Left hindlimb (tissue), 1 donor: ENCODE results near the gene PPA2.
"Not testable (repeated sequence)": the region's sequence is repeated elsewhere in the genome, so short reads cannot be mapped to it uniquely, and the experiment has no call there.

Source experiments
- DNase-seq: peaks from one replicate; pipeline ENCODE4 v3.0.0-alpha.2; 2018

The PPA2 gene

GRCh38 chr4:105458541-105458940, 15.3 kb downstream of the PPA2 start:
- not testable (repeated sequence) for DNase-seq

GRCh38 chr4:105458001-105458400, 15.9 kb downstream of the PPA2 start:
- DNase-seq: no peak

- no peak for DNase-seq
These were observed 17.9 kb downstream of the PPA2 start for GRCh38 chr4:105455998-105456397.

DNA sequence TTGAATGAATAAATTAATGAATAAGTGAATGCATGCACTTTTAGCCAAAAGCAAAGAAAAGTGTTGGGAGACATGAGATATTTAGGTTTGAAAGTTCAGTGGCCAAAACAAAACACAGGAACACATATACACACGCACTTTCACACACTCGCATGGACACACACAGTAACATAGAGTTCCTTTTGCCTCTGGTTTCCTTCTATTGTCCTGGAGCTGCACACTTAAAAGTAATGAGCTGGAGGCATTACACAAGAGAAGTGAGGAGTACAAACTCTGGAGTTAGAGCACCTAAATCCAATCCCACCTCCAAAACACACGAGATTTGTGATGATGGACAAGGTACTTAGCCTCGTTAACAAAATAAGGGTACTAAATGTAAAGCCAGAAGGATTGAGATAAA, 18.7 kb downstream of the PPA2 start:
- DNase-seq: no peak

- DNase-seq: no peak
These were observed 20.2 kb downstream of the PPA2 start for GRCh38 chr4:105453550-105454205.

GRCh38 chr4:105451346-105451745, 22.5 kb downstream of the PPA2 start:
- no peak for DNase-seq

DNA sequence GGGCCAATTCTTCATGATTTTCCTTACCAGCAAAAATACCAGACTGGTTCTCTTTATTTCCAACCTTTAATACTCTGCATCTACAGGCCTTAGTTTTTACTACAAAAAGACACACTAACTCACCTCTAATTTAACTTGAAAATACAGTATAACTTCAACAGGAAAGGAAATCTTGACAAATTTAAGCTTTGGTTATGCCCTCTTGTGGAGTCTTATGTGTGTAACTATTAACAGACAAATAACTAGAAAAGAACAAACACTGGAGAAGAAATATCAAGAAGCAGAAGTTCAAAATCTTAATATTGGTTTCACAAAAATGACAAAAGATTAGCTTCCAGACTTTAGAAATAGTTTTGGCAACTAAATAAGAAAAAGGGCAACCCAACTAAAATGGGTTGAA, 33.0 kb downstream of the PPA2 start:
- no peak for DNase-seq

GRCh38 chr4:105437637-105438036, 36.2 kb downstream of the PPA2 start:
- no peak for DNase-seq

GRCh38 chr4:105436414-105436813, 37.4 kb downstream of the PPA2 start:
- DNase-seq: no peak

DNA sequence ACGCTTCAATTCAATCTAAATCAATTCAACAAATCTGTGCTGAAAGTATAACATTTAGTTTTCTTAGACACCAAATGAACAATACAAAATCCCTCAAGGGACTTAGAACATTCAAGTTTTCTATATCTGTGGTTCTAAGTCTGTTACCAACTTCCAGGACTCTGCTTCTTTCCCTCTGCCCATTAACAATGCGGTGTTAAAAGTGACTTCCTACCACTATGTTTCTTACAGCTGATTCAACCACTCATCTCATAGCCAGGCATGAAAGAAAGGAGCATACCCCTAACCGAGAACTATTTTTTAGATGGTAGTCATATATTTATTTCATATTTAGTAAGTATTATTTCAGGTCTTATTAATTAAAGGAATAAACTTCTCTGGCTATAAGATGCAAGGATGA, 38.9 kb downstream of the PPA2 start:
- no peak for DNase-seq

DNA sequence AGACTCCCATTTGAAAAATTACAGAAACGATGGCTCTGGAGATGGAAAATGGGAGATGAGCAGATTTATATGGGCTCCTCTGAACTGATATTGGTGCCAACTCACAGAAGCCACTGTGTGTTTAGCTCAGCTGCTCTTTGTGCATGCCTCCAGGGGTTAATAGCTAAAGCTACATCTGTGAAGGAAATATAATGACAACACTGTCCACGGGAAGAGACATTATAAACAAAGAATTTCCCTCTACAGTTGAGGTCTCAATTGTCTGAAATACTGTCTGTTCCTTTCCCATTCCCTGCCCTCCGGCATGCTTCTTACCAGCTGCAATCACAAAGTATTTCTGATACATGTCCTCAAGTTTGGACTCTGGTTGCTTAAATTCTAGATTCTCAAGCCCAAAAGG, 40.4 kb downstream of the PPA2 start:
- DNase-seq: no peak

- no peak for DNase-seq
These were observed 41.4 kb downstream of the PPA2 start for GRCh38 chr4:105432438-105432837.

GRCh38 chr4:105430811-105431210, 43.1 kb downstream of the PPA2 start:
- DNase-seq: no peak

DNA sequence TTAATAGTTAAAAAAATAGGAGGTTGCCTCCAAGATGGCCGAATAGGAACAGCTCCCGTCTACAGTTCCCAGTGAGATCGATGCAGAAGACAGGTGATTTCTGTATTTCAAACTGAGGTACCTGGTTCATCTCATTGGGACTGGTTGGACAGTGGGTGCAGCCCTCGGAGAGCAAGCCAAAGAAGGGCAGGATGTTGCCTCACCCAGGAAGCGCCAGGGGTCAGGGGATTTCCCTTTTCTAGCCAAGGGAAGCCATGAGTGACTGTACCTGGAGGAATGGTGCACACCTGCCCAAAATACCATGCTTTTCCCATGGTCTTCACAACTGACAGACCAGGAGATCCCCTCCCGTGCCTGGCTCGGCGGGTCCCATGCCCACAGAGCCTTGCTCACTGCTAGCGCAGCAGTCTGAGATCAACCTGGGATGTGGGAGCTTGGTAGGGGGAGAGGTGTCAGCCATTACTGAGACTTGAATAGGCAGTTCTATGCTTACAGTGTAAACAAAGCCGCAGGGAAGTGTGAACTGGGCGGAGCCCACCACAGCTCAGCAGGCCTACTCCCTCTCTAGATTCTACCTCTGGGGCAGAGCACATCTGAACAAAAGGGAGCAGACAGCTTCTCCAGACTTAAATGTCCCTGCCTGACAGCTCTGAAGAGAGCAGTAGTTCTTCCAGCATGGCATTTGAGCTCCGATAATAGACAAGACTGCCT, 47.5 kb downstream of the PPA2 start:
- no peak for DNase-seq

GRCh38 chr4:105422207-105422920, 51.5 kb downstream of the PPA2 start:
- no peak for DNase-seq

GRCh38 chr4:105417624-105418023, 56.2 kb downstream of the PPA2 start:
- DNase-seq: no peak

DNA sequence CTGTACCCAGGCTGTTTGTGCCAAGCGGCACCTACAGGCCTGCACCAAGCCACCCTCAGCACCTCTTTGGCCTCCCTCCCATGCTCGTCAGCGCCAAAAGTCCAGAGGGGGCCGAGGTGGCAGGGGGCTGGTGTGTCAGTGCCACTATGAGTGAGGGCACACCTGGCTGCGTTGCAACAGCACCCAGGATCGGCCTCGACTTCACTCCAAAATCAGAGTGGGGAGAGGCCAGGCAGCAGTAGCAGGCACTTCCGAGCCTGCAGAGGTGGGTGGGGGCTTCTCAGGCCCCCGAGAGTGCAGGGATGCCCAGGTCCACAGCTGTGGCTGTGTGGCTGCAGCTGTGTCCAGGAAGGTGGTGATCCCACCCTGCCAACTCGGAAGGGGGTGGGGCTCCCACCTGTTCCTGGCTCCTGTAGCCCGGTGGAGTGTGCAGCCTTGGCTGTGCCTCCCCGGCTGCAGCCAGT, 58.5 kb downstream of the PPA2 start:
- DNase-seq: no peak

GRCh38 chr4:105414316-105414715, 59.5 kb downstream of the PPA2 start:
- DNase-seq: no peak

GRCh38 chr4:105409135-105409534, 64.7 kb downstream of the PPA2 start:
- DNase-seq: not testable (repeated sequence)

- DNase-seq: no peak
These were observed 72.8 kb downstream of the PPA2 start for GRCh38 chr4:105400901-105401677.

GRCh38 chr4:105399532-105400161, 74.2 kb downstream of the PPA2 start:
- no peak for DNase-seq

DNA sequence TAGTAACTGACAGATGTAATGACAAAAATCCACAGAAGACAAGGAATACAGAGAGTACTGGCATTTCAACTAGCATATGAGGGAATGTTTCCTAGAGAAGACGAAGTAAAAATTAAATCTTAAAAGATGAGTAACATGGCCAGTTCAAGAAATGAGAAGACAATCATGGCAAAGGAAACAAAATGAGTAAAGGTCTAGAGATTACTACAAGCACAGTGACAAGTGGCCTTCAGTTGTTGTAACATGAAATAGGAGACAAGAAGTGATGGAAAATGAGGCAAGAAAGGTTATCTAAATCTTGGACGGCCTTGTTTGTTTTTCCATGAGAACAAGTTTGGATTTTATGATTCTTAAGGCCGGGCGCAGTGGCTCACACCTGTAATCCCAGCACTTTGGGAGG, 81.0 kb downstream of the PPA2 start:
- no peak for DNase-seq

DNA sequence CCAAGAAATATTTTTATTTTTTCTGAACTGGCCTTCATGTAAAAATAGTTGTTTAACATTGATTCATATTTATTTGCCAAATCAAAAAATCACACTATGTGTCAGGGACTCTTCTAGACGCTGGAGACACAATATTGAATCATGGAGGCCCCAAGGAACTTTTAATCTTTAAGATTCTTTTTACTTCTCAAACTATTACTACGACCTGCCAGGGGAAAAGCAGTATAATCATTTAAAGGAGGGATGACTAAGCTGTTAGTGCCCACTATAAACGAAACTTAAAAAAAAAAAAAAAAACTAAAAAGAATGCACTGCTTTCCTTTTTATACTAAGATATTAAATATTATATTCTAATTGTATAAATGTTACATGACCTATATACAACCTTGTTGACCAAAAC, 84.7 kb downstream of the PPA2 start:
- no peak for DNase-seq
